NCI-H446 (cell line): ENCODE data around the gene GNG7.
"Not testable (repeated sequence)": the region's sequence is repeated elsewhere in the genome, so short reads cannot be mapped to it uniquely, and the experiment has no call there.

Experiments
- DNase-seq, 2 experiments: peaks; one replicate each; lab custom pipeline; 2025; lab: John Stamatoyannopoulos, UW

GNG7 gene

GRCh38 chr19:2726904-2727639, 24.6 kb upstream of the GNG7 start:
- no peak for DNase-seq

- DNase-seq = no peak
These were observed 23.8 kb upstream of the GNG7 start for GRCh38 chr19:2726160-2726855.

- no peak for DNase-seq
These were observed 21.7 kb upstream of the GNG7 start for GRCh38 chr19:2724148-2724557.

GRCh38 chr19:2723747-2724146, 21.3 kb upstream of the GNG7 start:
- no peak for DNase-seq

- no peak for DNase-seq
These were observed 20.8 kb upstream of the GNG7 start for GRCh38 chr19:2723345-2723715.

- DNase-seq = no peak
These were observed 20.2 kb upstream of the GNG7 start for GRCh38 chr19:2722541-2723344.

GRCh38 chr19:2721570-2722540, 19.4 kb upstream of the GNG7 start:
- DNase-seq = no peak

GRCh38 chr19:2720777-2721569, 18.5 kb upstream of the GNG7 start, which contains the start of gene DIRAS1:
DIRAS1 (minus strand) TSS chr19:2721372; CDS start chr19:2717806, 3,566 bp downstream.
- DNase-seq = no peak

GRCh38 chr19:2719920-2720776, 17.7 kb upstream of the GNG7 start:
- peak in 1 of 2 experiments; percentile 45 for DNase-seq

GRCh38 chr19:2719232-2719735, 16.8 kb upstream of the GNG7 start:
- no peak for DNase-seq

- DNase-seq = no peak
These were observed 15.4 kb upstream of the GNG7 start for GRCh38 chr19:2717638-2718541.

GRCh38 chr19:2716722-2717637, 14.5 kb upstream of the GNG7 start:
- DNase-seq = no peak

GRCh38 chr19:2716275-2716650, 13.8 kb upstream of the GNG7 start:
- no peak for DNase-seq

- DNase-seq = no peak
These were observed 13.2 kb upstream of the GNG7 start for GRCh38 chr19:2715470-2716274.

- DNase-seq = no peak
These were observed 12.2 kb upstream of the GNG7 start for GRCh38 chr19:2714531-2715269.

GRCh38 chr19:2714102-2714501, 11.6 kb upstream of the GNG7 start:
- not testable (repeated sequence) for DNase-seq
